GM18868 (cell line): ENCODE measurements around the gene YY1.
"Not testable (repeated sequence)": the region's sequence is repeated elsewhere in the genome, so short reads cannot be mapped to it uniquely, and the experiment has no call there.

Experiments
- ATAC-seq: cut with Tn5 transposase; IDR thresholded peaks from one replicate; pipeline ENCODE4 v1.9.1; 2021; ENCODE audit warnings: mild to moderate bottlenecking, moderate library complexity; ENCODE audit not compliant: unreplicated experiment

YY1 gene

GRCh38 chr14:100238419-100239210 lies at the start of gene YY1:
Gene YY1, plus strand, starts transcription at chr14:100239144. Its CDS starts 101 bp downstream, at chr14:100239245.
- ATAC-seq: peak; percentile 76

GRCh38 chr14:100190126-100190525 lies 48.8 kb upstream of the YY1 start:
- ATAC-seq: no peak

DNA sequence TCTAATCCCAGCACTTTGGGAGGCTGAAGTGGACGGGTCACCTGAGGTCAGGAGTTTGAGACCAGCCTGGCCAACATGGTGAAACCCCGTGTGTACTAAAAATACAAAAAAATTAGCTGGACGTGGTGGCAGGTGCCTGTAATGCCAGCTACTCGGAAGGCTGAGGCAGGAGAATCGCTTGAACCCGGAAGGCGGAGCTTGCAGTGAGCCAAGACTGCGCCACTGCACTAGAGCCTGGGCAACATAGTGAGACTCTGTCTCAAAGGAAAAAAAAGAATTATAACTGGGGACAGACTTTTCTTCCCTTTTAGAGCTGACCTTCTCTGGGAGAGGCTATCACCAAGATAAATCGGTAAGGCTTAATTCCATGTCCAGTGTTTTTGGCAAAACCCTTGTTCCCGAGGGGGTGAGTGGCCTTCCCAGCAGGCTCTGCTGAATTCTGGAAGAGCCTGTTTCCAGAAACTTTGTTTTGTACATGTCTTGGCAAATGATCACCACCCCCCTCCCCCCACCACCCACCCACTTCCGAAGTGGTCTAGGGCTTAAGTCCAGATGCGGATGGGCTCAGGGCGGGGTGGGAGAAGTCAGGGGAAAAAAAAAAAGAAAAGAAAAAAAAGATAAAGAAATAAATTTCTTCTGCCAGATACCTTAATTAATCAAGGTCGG lies 47.2 kb upstream of the YY1 start:
- no peak for ATAC-seq

DNA sequence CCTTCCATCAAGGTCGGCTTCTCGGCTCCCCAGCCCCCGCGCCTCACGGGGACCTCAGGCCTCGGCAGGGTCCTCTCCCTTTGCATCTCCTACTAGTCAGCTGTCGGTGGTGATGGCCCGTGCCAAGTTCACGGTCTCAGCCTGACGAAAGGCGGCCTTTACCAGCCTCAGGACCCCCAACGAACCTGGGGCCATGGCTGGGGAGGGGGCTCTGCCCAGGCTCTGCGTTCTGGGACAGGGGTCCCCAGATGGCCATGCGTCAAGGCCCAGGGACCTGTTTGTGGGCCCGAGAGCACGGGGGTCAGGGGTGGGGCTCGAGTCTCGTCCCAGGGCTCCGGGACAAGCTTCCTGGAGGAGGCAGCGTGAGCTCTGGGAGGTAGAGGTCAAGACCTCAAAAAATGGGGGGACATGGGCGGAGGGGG lies 46.7 kb upstream of the YY1 start:
- no peak for ATAC-seq

- ATAC-seq: peak; percentile 99
These were observed 46.1 kb upstream of the YY1 start for GRCh38 chr14:100192672-100193416.

- no peak for ATAC-seq
These were observed 45.3 kb upstream of the YY1 start for GRCh38 chr14:100193417-100194357.

GRCh38 chr14:100199240-100199860 lies 39.6 kb upstream of the YY1 start:
- ATAC-seq: no peak

- no peak for ATAC-seq
These were observed 38.6 kb upstream of the YY1 start for GRCh38 chr14:100200311-100200710.

DNA sequence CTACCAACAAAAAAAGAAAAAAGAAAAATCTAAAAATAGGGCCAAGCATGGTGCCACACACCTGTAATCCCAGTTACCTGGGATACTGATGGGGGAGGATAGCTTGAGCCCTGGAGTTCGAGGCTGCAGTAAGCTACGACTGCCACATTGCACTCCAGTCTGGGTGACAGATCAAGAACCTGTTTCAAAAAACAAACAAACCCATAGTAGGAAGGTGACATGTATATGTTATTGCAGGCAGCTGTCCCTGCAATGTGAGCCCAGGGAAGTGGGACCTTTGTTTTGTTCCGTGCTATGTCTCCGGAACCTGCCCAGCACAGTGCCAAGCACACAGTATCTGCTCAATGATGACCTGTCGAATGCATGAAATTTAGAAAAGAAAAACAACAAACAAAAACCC lies 37.2 kb upstream of the YY1 start:
- ATAC-seq: no peak

DNA sequence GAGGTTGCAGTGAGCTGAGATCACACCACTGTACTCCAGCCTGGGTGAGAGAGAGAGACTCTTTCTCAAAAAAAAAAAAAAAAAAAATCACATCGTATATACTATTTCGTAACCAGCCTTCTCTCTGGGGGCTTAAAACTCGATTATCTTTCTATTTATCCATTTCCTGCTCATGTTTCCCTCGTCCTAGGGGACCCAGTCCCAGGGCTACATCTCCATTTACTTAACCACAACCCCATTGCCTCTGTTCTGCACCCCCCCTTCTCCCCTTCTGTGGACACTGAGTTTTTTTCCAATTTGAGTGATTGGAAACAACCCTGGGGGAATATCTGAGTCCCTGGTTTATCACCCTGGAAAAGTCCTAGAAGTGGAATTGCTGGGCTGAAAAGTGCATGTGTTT lies 36.2 kb upstream of the YY1 start:
- no peak for ATAC-seq

GRCh38 chr14:100203146-100203545 lies 35.8 kb upstream of the YY1 start:
- no peak for ATAC-seq

- ATAC-seq: no peak
These were observed 34.7 kb upstream of the YY1 start for GRCh38 chr14:100203962-100204834.

DNA sequence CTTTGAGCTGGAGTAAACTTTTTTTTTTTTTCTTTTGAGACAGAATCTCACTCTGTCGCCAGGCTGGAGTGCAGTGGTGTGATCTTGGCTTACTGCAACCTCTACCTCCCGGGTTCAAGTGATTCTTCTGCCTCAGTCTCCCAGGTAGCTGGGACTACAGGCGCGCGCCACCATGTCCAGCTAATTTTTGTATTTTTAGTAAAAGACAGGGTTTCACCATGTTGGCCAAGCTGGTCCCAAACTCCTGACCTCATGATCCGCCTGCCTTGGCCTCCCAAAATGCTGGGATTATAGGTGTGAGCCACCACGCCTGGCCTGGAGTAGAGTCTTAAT lies 34.1 kb upstream of the YY1 start:
- not testable (repeated sequence) for ATAC-seq

DNA sequence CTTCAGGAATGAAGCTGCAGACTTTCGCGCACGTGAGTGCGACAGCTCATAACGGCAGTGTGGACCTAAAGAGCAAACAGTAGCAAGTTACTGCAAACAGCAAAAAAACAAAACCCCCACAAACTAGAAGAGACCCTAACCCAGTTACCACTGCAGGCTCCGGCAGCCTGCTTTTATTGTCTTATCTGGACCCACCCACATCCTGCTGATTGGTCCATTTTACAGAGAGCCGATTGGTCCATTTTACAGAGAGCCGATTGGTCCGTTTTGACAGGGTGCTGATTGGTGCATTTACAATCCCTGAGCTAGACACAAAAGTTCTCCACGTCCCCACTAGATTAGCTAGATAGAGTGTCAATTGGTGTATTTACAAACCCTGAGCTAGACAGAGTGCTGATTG lies 31.4 kb upstream of the YY1 start:
- not testable (repeated sequence) for ATAC-seq

- ATAC-seq: not testable (repeated sequence)
These were observed 30.8 kb upstream of the YY1 start for GRCh38 chr14:100208136-100208535.

DNA sequence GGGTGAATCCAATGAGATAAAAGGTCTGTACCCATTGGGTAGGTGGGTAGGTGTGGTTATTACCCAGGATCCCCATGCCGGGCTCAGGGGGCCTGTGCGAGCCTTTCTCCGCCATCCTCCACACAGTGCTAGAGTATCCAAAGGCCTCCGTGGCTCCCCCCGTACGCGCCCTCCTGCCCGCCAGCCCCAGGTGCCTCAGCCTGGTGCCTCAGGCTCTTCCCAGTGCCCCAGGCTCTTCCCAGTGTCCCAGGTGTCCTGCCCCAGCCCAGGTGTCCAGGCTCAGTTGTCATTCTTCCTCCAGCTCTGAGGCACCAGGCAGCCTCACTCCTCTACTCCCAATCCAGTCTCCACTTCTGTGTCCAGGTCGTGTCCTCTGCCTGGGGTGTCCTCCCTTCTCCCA lies 27.6 kb upstream of the YY1 start:
- no peak for ATAC-seq

GRCh38 chr14:100211893-100212292 lies 27.1 kb upstream of the YY1 start:
- ATAC-seq: no peak

DNA sequence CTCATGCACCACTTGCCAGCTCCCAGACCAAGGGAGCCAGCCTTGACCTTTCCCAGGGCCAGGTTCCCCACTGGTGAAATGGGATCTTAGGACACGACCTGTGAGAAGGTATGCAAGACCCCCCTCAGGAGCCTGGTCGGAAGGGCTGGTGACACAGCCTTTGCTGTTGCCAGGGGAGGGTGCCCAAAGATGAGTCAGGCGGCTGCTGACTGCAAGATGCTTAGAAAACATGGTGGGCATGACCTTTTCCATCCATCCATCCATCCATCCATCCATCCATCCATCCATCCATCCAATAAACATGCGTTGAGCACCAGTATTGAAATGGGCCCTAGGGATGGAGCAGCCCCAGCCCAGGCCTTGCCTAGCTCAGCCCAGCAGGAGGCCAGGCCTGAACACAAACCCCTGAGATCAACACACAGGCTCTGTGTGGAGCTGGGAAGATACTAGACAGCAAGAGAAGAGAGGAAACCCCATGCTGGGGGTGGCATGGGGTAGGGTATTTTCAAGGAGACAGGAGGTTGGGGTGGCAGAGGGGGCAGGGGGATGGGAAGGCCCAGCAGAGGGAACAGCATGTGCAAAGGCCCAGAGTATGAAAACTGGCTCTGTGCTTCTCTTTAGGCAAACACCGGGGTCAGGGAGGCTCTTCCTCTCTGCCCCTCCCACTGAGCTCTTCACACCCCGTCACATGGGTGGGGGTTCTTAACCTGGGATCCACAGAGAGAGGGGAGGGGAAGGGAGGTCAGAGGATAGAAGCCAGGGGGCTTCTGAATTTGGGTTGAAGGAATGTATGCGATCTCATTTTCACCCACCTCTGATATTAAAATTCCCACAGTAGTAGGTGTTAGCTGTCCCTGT lies 26.2 kb upstream of the YY1 start:
- ATAC-seq: no peak
